ENCODE results near the gene GAK. TPM values are rescaled to one million over a fixed set of nuclear protein-coding genes. Genes with fewer than 3 reads are reported as not detected.

Gene GAK
- total and polyA plus RNA-seq, 4 donors, result 27.4 to 69.7 (median 47.0) TPM

GRCh38 chr4:955161-955921, 23.2 kb upstream of the GAK start:
- 96% methylated on average over 33 of the region's 33 CpGs for WGBS

More at GRCh38 chr4:955161-955921, 23.2 kb upstream of the GAK start:
- no peaks in the 10 kb centered on the region for H3K4me1 ChIP-seq (ENCODE audit: control insufficient read depth in 4 of 4, insufficient read depth in 4 of 4, low read length in 3 of 4)
- H3K9ac ChIP-seq (ENCODE audit: low read depth in 1 of 2, low read length in 2 of 2), result no peak overlapping the region
- H3K27me3 ChIP-seq (ENCODE audit: control insufficient read depth in 4 of 4, insufficient read depth in 4 of 4, low read length in 3 of 4), result no peaks in the 10 kb centered on the region
- peaks cover 0 to 24% (median 5%) of the 10 kb centered on the region in 4 donors for H3K36me3 ChIP-seq (ENCODE audit: control insufficient read depth in 4 of 4, insufficient read depth in 3 of 4, low read depth in 1 of 4, low read length in 3 of 4)
- DNase-seq (ENCODE audit: low spot score), result no peak
- no peaks in the 10 kb centered on the region for H3K9me3 ChIP-seq (ENCODE audit: control insufficient read depth in 4 of 4, low read length in 3 of 4)
- no peak overlapping the region for H3K4me3 ChIP-seq (ENCODE audit: low read depth in 1 of 3, low read length in 3 of 3)
- no peak overlapping the region for H3K27ac ChIP-seq (ENCODE audit: low read depth in 1 of 2, low read length in 2 of 2)
- no peak for TF ChIP-seq REST (IDR thresholded peaks at IDR 0.05)
- no peak for TF ChIP-seq NR2F2 (IDR thresholded peaks at IDR 0.05)
- no peak for TF ChIP-seq SP1 (IDR thresholded peaks at IDR 0.05)
- no peak for TF ChIP-seq TAF1 (conservative IDR thresholded peaks at IDR 0.05)
- no peak for TF ChIP-seq GABPA (IDR thresholded peaks at IDR 0.05 in 1 of 2, conservative IDR thresholded peaks at IDR 0.05 in 1 of 2)
- TF ChIP-seq FOXA1 (IDR thresholded peaks at IDR 0.05), result no peak
- no peak for TF ChIP-seq RXRA (IDR thresholded peaks at IDR 0.05)
- no peak for TF ChIP-seq MAX (IDR thresholded peaks at IDR 0.05)
- TF ChIP-seq ZBTB33 (IDR thresholded peaks at IDR 0.05), result no peak
- TF ChIP-seq FOXA2 (IDR thresholded peaks at IDR 0.05), result no peak
- TF ChIP-seq HNF4G (IDR thresholded peaks at IDR 0.05), result no peak
- TF ChIP-seq EGR1 (IDR thresholded peaks at IDR 0.05; ENCODE audit: low read depth in 2 of 2), result no peak
- TF ChIP-seq ATF3 (IDR thresholded peaks at IDR 0.05), result no peak
- no peak for TF ChIP-seq YY1 (IDR thresholded peaks at IDR 0.05)
- TF ChIP-seq RAD21 (IDR thresholded peaks at IDR 0.05), result no peak
- no peak for TF ChIP-seq CTCF (IDR thresholded peaks at IDR 0.05; ENCODE audit: low read depth, low read length, missing input control)
- no peak for TF ChIP-seq HNF4A (conservative IDR thresholded peaks at IDR 0.05)
- TF ChIP-seq JUND (IDR thresholded peaks at IDR 0.05), result no peak
